ELR (cell line): Measurements from ENCODE around the gene OR10S1.
A peak's percentile ranks its signal among the peaks of the same experiment; 100 is the strongest.
"Not testable (repeated sequence)": the region's sequence is repeated elsewhere in the genome, so short reads cannot be mapped to it uniquely, and the experiment has no call there.

ENCODE experiments used
- DNase-seq: peaks from one replicate; pipeline ENCODE4 v3.0.0-alpha.2; 2015; ENCODE audit warnings: low read depth

Gene OR10S1

GRCh38 chr11:123977731-123978347 lies at the start of gene OR10S1:
TSS of gene OR10S1 (minus strand) at chr11:123977781. CDS start at chr11:123977664, 117 bp downstream.
- DNase-seq, result peak; percentile 15

- no peak for DNase-seq
These were observed 48.9 kb upstream of the OR10S1 start, which contains the start of gene OR10G8 for GRCh38 chr11:124026498-124026897. TSS of gene OR10G8 (plus strand) at chr11:124026798. CDS start at chr11:124029623, 2,825 bp downstream.

GRCh38 chr11:124015837-124016236 lies 38.3 kb upstream of the OR10S1 start:
- DNase-seq, result not testable (repeated sequence)

- no peak for DNase-seq
These were observed 35.1 kb upstream of the OR10S1 start, which contains the start of gene OR10G4 for GRCh38 chr11:124012697-124013096. TSS of gene OR10G4 (plus strand) at chr11:124012997. CDS start at chr11:124015575, 2,578 bp downstream.

- no peak for DNase-seq
These were observed 17.5 kb upstream of the OR10S1 start, which contains the start of gene OR10G6 for GRCh38 chr11:123995119-123995518. TSS of gene OR10G6 (minus strand) at chr11:123995161. CDS start at chr11:123995161, 0 bp downstream.

- DNase-seq, result no peak
These were observed 1.7 kb upstream of the OR10S1 start for GRCh38 chr11:123979311-123979710.

- no peak for DNase-seq
These were observed 616 bp downstream of the OR10S1 start for GRCh38 chr11:123976770-123977560.

- peak; percentile 95 for DNase-seq
These were observed 3.8 kb downstream of the OR10S1 start for GRCh38 chr11:123973816-123974215.

GRCh38 chr11:123956752-123957151 lies 20.8 kb downstream of the OR10S1 start:
- no peak for DNase-seq

GRCh38 chr11:123945132-123945531 lies 32.4 kb downstream of the OR10S1 start:
- no peak for DNase-seq

- DNase-seq, result no peak
These were observed 33.8 kb downstream of the OR10S1 start, which contains the start of gene OR6T1 for GRCh38 chr11:123943738-123944137. TSS of gene OR6T1 (minus strand) at chr11:123943838. CDS start at chr11:123943838, 0 bp downstream.

GRCh38 chr11:123942413-123942812 lies 35.2 kb downstream of the OR10S1 start:
- DNase-seq, result no peak

- no peak for DNase-seq
These were observed 38.3 kb downstream of the OR10S1 start, which contains the start of gene OR4D5 for GRCh38 chr11:123939317-123939716. TSS of gene OR4D5 (plus strand) at chr11:123939617. CDS start at chr11:123939617, 0 bp downstream.
